Activated naive CD4-positive, alpha-beta T cell treated with anti-CD3 and anti-CD28 coated beads, Interleukin-2, amount 10 ng/mL, durations not matched to agents 5 hours and 36 hours (primary cell): Measurements from ENCODE around the gene BHLHE41. TPM values are rescaled to one million over a fixed set of nuclear protein-coding genes. Genes with fewer than 3 reads are reported as not detected.

Source experiments
- total RNA-seq, 2 experiments: library from RNA; stranded (reverse); gene quantifications; one replicate each; pipeline ENCODE4 v1.2.3, GENCODE V29; 2021

BHLHE41 gene
- not detected for total RNA-seq

DNA sequence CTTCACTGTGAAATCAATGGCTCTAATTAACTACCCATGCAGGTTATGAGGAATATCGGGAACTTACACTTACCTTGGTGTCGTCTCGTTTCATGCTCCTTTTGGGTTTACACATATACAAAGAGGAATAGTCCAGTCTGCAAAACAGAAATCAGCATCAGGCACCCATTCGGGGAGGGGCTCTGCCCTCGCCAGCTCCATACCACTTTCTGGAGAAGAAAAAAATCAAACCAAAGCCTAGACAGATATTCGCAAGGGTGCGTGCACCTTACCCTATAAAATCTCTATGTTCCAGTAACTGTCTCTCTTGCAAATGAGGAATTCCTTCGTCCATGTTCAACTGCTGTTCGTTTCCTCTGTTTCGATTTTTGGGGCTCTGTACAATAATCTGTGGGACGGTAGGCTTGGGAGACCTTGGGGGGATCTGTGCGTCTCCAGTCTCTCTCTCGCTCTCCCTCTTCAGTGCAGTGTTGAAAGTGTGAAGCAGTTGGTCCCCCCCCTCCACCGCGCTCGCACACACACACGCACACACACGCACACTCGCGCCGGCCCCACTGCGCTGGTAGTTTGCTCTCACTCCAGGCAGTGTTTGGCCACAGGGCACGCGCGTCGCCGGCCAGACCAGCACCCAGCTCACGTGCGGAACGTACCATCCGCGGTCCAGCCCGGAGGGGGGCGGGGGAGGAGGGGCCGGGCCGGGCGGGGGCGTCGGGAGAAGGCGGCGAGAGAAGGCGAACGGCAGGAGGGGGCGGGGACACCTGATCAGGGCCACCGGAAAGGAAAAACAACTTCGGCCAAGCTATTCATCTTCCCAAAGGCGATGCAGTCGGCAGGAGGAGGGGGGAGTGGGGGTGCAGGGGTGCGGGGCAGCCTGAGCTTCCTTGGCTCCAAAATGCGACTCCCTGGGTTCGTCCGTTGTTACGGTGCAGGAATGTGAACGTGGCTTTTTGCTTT, at the start of gene BHLHE41:
TSS of gene BHLHE41 (minus strand) at position 592 of the 954 bp plus-strand sequence. CDS start at position 334, 258 bp downstream.

Other genes with a start within 250 kb of the BHLHE41 start
- 1 to 10 TPM in 1 of 2 experiments, under 1 TPM in 1; 0.89 to 1.0 TPM for gene RASSF8, start 166.4 kb downstream of the BHLHE41 start, total RNA-seq
- not detected for gene SSPN, start 70.5 kb upstream of the BHLHE41 start, total RNA-seq